ENCODE results near the gene CNTNAP5.
A peak's percentile ranks its signal among the peaks of the same experiment; 100 is the strongest.

The CNTNAP5 gene

GRCh38 chr2:124804014-124804940, 779.2 kb downstream of the CNTNAP5 start:
- peak; percentile 0 for DNase-seq (ENCODE audit: low read depth)
- TF ChIP-seq CTCF (conservative IDR thresholded peaks at IDR 0.05; ENCODE audit: low read length): peak; percentile 42
- no peak overlapping the region for H3K4me3 ChIP-seq (ENCODE audit: low read length)

- TF ChIP-seq CTCF (conservative IDR thresholded peaks at IDR 0.05; ENCODE audit: low read length): no peak
- H3K4me3 ChIP-seq (ENCODE audit: low read length): no peak overlapping the region
- DNase-seq (ENCODE audit: low read depth): no peak
Observed at GRCh38 chr2:124805060-124805459, 780.0 kb downstream of the CNTNAP5 start.

- no peak for DNase-seq (ENCODE audit: low read depth)
- no peak overlapping the region for H3K4me3 ChIP-seq (ENCODE audit: low read length)
- no peak for TF ChIP-seq CTCF (conservative IDR thresholded peaks at IDR 0.05; ENCODE audit: low read length)
Observed at GRCh38 chr2:124810132-124810531, 785.0 kb downstream of the CNTNAP5 start.

GRCh38 chr2:124814968-124815745, 790.1 kb downstream of the CNTNAP5 start:
- no peak overlapping the region for H3K4me3 ChIP-seq (ENCODE audit: low read length)
- no peak for DNase-seq (ENCODE audit: low read depth)
- TF ChIP-seq CTCF (conservative IDR thresholded peaks at IDR 0.05; ENCODE audit: low read length): no peak

GRCh38 chr2:124816007-124816406, 790.9 kb downstream of the CNTNAP5 start:
- no peak for TF ChIP-seq CTCF (conservative IDR thresholded peaks at IDR 0.05; ENCODE audit: low read length)
- no peak overlapping the region for H3K4me3 ChIP-seq (ENCODE audit: low read length)
- no peak for DNase-seq (ENCODE audit: low read depth)

- no peak for DNase-seq (ENCODE audit: low read depth)
- no peak for TF ChIP-seq CTCF (conservative IDR thresholded peaks at IDR 0.05; ENCODE audit: low read length)
- H3K4me3 ChIP-seq (ENCODE audit: low read length): no peak overlapping the region
Observed at GRCh38 chr2:124822516-124822915, 797.4 kb downstream of the CNTNAP5 start.

Measured in AG10803 (cell line).